ENCODE data around the gene MRPL20. TPM values are rescaled to one million over a fixed set of nuclear protein-coding genes. Genes with fewer than 3 reads are reported as not detected.

MRPL20 gene
- total and polyA plus RNA-seq, 2 donors from 2014 or later = 103 to 221 TPM

DNA sequence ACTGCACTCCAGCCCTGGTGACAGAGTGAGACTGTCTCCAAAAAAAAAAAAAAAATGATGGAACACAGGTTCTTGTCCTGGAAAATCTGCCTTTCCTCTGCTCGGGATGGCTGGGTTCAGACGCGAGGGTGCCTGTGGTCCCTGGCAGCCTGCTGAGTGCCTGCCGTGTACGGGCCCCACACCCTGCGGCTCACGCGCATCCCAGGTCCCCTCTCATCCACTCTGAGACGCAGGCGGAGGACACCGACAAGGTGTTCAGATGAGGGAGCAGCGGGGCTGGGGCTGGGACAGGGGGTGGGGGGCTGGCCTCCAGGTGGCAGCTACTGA, 18.3 kb upstream of the MRPL20 start:
- no peaks in the 10 kb centered on the region for H3K9me3 ChIP-seq (ENCODE audit: control insufficient read depth in 2 of 3, insufficient read depth in 1 of 3, low read length in 3 of 3)
- peak in 1 of 5 donors; percentile 56 for DNase-seq
- H3K27ac ChIP-seq (ENCODE audit: low read depth in 2 of 2, low read length in 2 of 2) = no peak overlapping the region
- H3K4me3 ChIP-seq (ENCODE audit: low read length in 3 of 3) = no peak overlapping the region
- TF ChIP-seq, protein P1, sequence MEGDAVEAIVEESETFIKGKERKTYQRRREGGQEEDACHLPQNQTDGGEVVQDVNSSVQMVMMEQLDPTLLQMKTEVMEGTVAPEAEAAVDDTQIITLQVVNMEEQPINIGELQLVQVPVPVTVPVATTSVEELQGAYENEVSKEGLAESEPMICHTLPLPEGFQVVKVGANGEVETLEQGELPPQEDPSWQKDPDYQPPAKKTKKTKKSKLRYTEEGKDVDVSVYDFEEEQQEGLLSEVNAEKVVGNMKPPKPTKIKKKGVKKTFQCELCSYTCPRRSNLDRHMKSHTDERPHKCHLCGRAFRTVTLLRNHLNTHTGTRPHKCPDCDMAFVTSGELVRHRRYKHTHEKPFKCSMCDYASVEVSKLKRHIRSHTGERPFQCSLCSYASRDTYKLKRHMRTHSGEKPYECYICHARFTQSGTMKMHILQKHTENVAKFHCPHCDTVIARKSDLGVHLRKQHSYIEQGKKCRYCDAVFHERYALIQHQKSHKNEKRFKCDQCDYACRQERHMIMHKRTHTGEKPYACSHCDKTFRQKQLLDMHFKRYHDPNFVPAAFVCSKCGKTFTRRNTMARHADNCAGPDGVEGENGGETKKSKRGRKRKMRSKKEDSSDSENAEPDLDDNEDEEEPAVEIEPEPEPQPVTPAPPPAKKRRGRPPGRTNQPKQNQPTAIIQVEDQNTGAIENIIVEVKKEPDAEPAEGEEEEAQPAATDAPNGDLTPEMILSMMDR (IDR thresholded peaks at IDR 0.05; ENCODE audit: borderline replicate concordance, extremely low read depth, insufficient read depth) = no peak
- H3K36me3 ChIP-seq (ENCODE audit: control insufficient read depth in 2 of 3, insufficient read depth in 3 of 3, low read length in 3 of 3) = no peaks in the 10 kb centered on the region
- no peak overlapping the region for H3K9ac ChIP-seq (ENCODE audit: low read length in 3 of 3)
- H3K4me1 ChIP-seq (ENCODE audit: control insufficient read depth in 2 of 3, insufficient read depth in 2 of 3, low read depth in 1 of 3, low read length in 3 of 3) = peaks cover 0 to 3% (median 0%) of the 10 kb centered on the region in 3 donors
- no peaks in the 10 kb centered on the region for H3K27me3 ChIP-seq (ENCODE audit: control insufficient read depth, insufficient read depth, low read length)
- FAIRE-seq = no peak
- intact Hi-C loops (cut with DNase I) = no loop called here

DNA sequence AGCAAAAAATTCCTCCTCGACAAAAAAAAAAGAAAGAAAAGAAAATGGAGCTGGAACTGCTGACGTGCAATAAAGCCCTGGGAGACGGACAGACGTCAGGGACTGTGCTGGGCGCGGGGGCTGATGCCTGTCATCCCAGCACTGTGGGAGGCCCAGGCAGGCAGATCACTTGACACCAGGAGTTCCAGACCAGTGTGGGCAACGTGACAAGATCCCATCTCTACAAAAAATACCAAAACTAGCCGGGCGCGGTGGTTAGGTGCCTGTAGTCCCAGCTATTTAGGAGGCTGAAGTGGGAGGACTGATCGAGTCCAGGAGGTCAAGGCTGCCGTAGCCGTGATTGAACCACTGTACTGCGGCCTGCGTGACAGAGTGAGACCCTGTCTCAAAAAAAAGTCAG, 17.6 kb upstream of the MRPL20 start:
- Histone ChIP-seq H3K4me1 (ENCODE audit: control insufficient read depth in 2 of 3, insufficient read depth in 2 of 3, low read depth in 1 of 3, low read length in 3 of 3) (peaks cover 0 to 5% (median 0%) of the 10 kb centered on the region in 3 donors), H3K9ac (ENCODE audit: low read length in 3 of 3) (no peak overlapping the region), H3K4me3 (ENCODE audit: low read length in 3 of 3) (no peak overlapping the region), H3K9me3 (ENCODE audit: control insufficient read depth in 2 of 3, insufficient read depth in 1 of 3, low read length in 3 of 3) (no peaks in the 10 kb centered on the region), H3K27me3 (ENCODE audit: control insufficient read depth, insufficient read depth, low read length) (no peaks in the 10 kb centered on the region), H3K36me3 (ENCODE audit: control insufficient read depth in 2 of 3, insufficient read depth in 3 of 3, low read length in 3 of 3) (no peaks in the 10 kb centered on the region), H3K27ac (ENCODE audit: low read depth in 2 of 2, low read length in 2 of 2) (no peak overlapping the region)
- FAIRE-seq = no peak
- intact Hi-C loops (cut with DNase I) = no loop called here
- peak in 1 of 5 donors; percentile 57 for DNase-seq
- TF ChIP-seq, protein P1 (IDR thresholded peaks at IDR 0.05; ENCODE audit: borderline replicate concordance, extremely low read depth, insufficient read depth) = no peak

DNA sequence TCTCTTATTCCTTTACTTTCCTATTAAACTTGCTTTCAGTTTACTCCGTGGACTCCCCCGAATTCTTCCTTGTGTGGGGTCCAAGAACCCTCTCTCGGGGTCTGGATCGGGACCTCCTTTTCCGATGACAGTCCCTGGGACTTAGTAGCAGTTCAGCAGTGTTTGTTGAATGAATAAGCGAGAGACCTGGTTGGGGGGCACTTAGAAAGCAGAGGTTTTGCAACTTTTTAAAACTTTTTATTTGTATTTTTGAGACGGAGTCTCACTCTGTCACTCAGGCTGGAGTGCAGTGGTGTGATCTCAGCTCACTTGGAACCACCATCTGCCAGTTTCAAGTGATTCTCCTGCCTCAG, 16.1 kb upstream of the MRPL20 start:
- Histone ChIP-seq H3K9ac (ENCODE audit: low read length in 3 of 3) (no peak overlapping the region), H3K36me3 (ENCODE audit: control insufficient read depth in 2 of 3, insufficient read depth in 3 of 3, low read length in 3 of 3) (no peaks in the 10 kb centered on the region), H3K4me3 (ENCODE audit: low read length in 3 of 3) (no peak overlapping the region), H3K27ac (ENCODE audit: low read depth in 2 of 2, low read length in 2 of 2) (no peak overlapping the region), H3K4me1 (ENCODE audit: control insufficient read depth in 2 of 3, insufficient read depth in 2 of 3, low read depth in 1 of 3, low read length in 3 of 3) (peaks cover 0 to 6% (median 0%) of the 10 kb centered on the region in 3 donors), H3K27me3 (ENCODE audit: control insufficient read depth, insufficient read depth, low read length) (no peaks in the 10 kb centered on the region), H3K9me3 (ENCODE audit: control insufficient read depth in 2 of 3, insufficient read depth in 1 of 3, low read length in 3 of 3) (no peaks in the 10 kb centered on the region)
- intact Hi-C loops (cut with DNase I) = no loop called here
- no peak for FAIRE-seq
- TF ChIP-seq, protein P1 (IDR thresholded peaks at IDR 0.05; ENCODE audit: borderline replicate concordance, extremely low read depth, insufficient read depth) = no peak
- DNase-seq = no peak

Measured in kidney (tissue), 14 donors.